Suprapubic skin (tissue), 4 donors: ENCODE data around the gene MYO9B.

ENCODE experiments used
- CTCF ChIP-seq, 2 donors: fragments of 200-600 bp in 1 of 2; fragments of 450-650 bp in 1 of 2; sonication (generic) in 1 of 2; IDR thresholded peaks; one replicate each; pipeline ENCODE4 v1.5.1; 2016 to 2019; ENCODE audit warnings: antibody characterized with exemption in 2 of 2, mild to moderate bottlenecking in 1 of 2, moderate library complexity in 1 of 2
- EP300 ChIP-seq: sonication (generic); formaldehyde crosslinking; IDR thresholded peaks from one replicate; pipeline ENCODE4 v1.6.1; 2017; ENCODE audit warnings: antibody characterized with exemption
- POLR2A ChIP-seq, 2 donors: fragments of 450-650 bp; IDR thresholded peaks; one replicate each; pipeline ENCODE4 v1.6.1; 2017; ENCODE audit warnings: antibody characterized with exemption in 2 of 2, mild to moderate bottlenecking in 2 of 2, moderate library complexity in 2 of 2
- POLR2AphosphoS5 ChIP-seq, 3 donors: sonication (generic); formaldehyde crosslinking; IDR thresholded peaks; one replicate each; pipeline ENCODE4 v1.6.1; 2017; ENCODE audit warnings: antibody characterized with exemption in 3 of 3

- no peak for TF ChIP-seq POLR2A (IDR thresholded peaks at IDR 0.05)
- TF ChIP-seq CTCF (IDR thresholded peaks at IDR 0.05) = no peak
- no peak for TF ChIP-seq POLR2AphosphoS5 (IDR thresholded peaks at IDR 0.05)
- TF ChIP-seq EP300 = no peak
Measured at GRCh38 chr19:17229890-17230289, 154.3 kb downstream of the MYO9B start.
